ENCODE data around the gene CACNA1C.

GRCh38 chr12:2297658-2298057 lies 244.9 kb downstream of the CACNA1C start:
- TF ChIP-seq CTCF (IDR thresholded peaks at IDR 0.05) (no peak), EP300 (IDR thresholded peaks at IDR 0.05) (no peak)
